ENCODE data around the gene ANO3.

DNA sequence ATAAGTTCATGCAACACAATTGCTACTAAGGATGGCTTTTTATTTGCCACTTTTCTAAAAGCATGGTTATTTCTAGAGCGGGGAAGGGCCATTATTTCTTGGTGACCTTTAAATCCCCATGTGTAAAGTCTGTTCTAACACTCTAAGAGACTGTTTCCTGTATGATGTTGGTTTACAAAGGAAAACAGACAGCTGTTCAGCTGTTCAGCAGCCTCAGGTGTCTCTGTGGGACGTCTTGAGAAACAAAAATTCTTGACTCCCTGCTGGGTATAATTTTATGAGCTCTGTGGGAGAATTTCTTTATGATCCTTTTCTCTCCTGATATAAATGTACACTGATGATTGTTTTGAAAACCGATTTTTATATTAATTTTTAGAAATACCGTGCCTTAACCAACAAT lies 226.3 kb downstream of the ANO3 start:
- no peak for TF ChIP-seq EZH2 (IDR thresholded peaks at IDR 0.05; ENCODE audit: insufficient read depth, poor library complexity, severe bottlenecking)
- TF ChIP-seq EZH2phosphoT487 (IDR thresholded peaks at IDR 0.05; ENCODE audit: insufficient read depth, low read depth), result no peak

Data from GM23248 (cell line).